Lower leg skin (tissue), 4 donors: ENCODE measurements around the gene TEX261. TPM values are rescaled to one million over a fixed set of nuclear protein-coding genes. Genes with fewer than 3 reads are reported as not detected.
"Not testable (repeated sequence)": the region's sequence is repeated elsewhere in the genome, so short reads cannot be mapped to it uniquely, and the experiment has no call there.

Source experiments
- DNase-seq, 2 donors: peaks; one replicate each; pipeline ENCODE4 v3.0.0-alpha.2; 2019; ENCODE audit warnings: low spot score in 2 of 2
- H3K4me3 ChIP-seq: fragments of 200-600 bp; sonication (generic); 2 replicates; pipeline ENCODE4 v1.5.1; 2017; ENCODE audit warnings: mild to moderate bottlenecking, low read depth; ENCODE audit not compliant: poor library complexity, severe bottlenecking
- POLR2A ChIP-seq, 2 donors: fragments of 450-650 bp; IDR thresholded peaks; one replicate each; pipeline ENCODE4 v1.6.1; 2016 to 2017; ENCODE audit warnings: antibody characterized with exemption in 2 of 2, mild to moderate bottlenecking in 1 of 2, moderate library complexity in 1 of 2
- WGBS, 2 donors: methylation state at CpG; one replicate each; pipeline ENCODE4 v1.1.5; 2018; 5-methylcytosine and 5-hydroxymethylcytosine counted together
- intact Hi-C: fragments of 100-400 bp; cut with DNase I; formaldehyde crosslinking; loops from one replicate; pipeline ENCODE4 v1.15.0; 2023; ENCODE audit warnings: low total_unique reads
- total RNA-seq, 4 donors: library from RNA; depleted of rRNA; stranded (reverse); fragments of >200 nt; gene quantifications; one replicate each; pipeline ENCODE4 v1.1.0, GENCODE V29; 2016
- TF ChIP-seq, protein P1 (sequence below), 3 donors: fragments of 450-650 bp; IDR thresholded peaks; one replicate each; pipeline ENCODE4 v1.5.1; 2016; ENCODE audit warnings: antibody characterized with exemption in 3 of 3, mild to moderate bottlenecking in 3 of 3, moderate library complexity in 2 of 3

TEX261 gene
- total RNA-seq, 4 donors from 2014 or later = 12.5 to 24.9 (median 20.7) TPM

DNA sequence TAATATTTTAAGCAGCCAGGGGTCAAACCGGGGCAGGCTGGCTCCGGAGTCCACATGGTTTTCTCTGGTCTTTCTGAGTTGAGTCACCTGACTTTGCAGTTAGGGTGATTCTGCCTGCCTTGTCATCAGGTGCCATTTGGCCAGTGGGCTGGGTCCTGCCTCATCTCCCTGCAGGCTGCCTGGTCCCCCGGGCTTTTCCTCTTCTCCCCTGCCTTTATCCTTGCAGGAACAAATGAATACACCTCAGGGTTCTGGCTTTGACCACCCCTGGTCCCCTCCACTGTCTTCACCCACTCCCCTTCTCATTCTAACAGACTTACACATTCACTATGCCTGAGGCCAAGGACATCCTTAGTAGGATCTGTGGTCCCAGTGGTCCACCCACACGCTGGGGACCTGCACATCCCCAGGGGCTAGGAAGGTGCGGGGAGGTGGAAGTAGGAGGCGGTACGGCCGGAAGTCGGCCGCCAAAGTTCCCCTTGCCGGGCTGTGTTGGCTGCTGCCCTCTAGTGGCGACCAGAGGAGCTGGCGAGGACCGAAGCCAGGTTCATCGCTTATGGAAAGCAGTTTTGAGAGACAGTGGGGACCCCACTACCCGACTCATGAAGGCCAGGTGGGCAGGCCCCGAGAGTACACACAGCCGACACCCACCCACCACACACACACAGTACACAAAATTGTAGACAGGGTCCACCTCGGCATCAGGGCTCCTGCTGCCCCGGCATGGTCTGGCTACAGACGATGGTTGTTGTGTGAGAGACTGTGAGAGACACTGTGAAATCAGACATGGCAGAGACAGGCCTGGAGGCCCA, 6.3 kb upstream of the TEX261 start:
- no peak for TF ChIP-seq POLR2A (IDR thresholded peaks at IDR 0.05)
- TF ChIP-seq, protein P1, sequence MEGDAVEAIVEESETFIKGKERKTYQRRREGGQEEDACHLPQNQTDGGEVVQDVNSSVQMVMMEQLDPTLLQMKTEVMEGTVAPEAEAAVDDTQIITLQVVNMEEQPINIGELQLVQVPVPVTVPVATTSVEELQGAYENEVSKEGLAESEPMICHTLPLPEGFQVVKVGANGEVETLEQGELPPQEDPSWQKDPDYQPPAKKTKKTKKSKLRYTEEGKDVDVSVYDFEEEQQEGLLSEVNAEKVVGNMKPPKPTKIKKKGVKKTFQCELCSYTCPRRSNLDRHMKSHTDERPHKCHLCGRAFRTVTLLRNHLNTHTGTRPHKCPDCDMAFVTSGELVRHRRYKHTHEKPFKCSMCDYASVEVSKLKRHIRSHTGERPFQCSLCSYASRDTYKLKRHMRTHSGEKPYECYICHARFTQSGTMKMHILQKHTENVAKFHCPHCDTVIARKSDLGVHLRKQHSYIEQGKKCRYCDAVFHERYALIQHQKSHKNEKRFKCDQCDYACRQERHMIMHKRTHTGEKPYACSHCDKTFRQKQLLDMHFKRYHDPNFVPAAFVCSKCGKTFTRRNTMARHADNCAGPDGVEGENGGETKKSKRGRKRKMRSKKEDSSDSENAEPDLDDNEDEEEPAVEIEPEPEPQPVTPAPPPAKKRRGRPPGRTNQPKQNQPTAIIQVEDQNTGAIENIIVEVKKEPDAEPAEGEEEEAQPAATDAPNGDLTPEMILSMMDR (IDR thresholded peaks at IDR 0.05) = peak in 1 of 3 donors; percentile 50
- 25 to 27% methylated on average over 12 to 21 of the region's 21 CpGs for WGBS, 2 donors
- intact Hi-C loops = no loop called here
- H3K4me3 ChIP-seq = no peak overlapping the region
- peak; percentile 47 to 94 for DNase-seq

DNA sequence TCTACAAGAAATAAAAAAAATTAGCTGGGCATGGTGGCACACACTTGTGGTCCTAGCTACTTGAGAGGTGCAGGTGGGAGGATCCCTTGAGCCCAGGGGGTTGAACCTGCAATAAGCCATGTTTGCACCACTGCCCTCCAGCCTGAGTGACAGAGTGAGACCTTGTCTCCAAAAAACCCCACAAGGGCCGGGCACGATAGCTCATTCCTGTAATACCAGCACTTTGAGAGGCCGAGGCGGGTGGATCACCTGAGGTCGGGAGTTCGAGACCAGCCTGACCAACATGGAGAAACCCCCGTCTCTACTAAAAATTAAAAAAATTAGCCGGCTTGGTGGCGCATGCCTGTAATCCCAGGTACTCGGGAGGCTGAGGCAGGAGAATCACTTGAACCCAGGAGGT, 5.3 kb upstream of the TEX261 start:
- H3K4me3 ChIP-seq, intact Hi-C loops: not testable (repeated sequence)
- DNase-seq = peak in 1 of 2 donors; percentile 42
- 98 to 100% methylated on average over 4 to 10 of the region's 10 CpGs for WGBS, 2 donors

DNA sequence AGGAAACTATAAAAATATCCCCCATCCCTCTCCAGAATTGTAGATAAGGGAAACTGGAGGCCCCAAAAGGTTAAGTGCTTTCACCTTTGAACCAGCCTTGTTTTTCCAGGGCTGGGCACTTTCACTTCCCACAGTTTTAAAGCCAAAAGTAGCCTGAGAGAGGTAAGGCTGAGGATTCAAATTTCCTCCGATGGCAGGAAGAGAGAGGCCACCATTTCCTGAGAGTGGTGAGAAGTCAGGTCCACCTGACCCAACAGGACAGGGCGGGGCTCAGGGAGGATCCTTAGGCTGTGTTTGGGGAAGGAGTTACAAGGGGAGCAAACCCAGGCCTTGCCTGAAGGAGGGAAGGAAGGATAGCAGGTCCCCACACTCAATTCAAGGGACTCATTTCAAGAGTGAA, 4.7 kb upstream of the TEX261 start:
- intact Hi-C loops = no loop called here
- 70 to 85% methylated on average over 2 of the region's 2 CpGs for WGBS, 2 donors
- H3K4me3 ChIP-seq = no peak overlapping the region
- peak in 1 of 2 donors; percentile 59 for DNase-seq
- TF ChIP-seq POLR2A (IDR thresholded peaks at IDR 0.05) = no peak
- TF ChIP-seq, protein P1 (IDR thresholded peaks at IDR 0.05) = no peak

DNA sequence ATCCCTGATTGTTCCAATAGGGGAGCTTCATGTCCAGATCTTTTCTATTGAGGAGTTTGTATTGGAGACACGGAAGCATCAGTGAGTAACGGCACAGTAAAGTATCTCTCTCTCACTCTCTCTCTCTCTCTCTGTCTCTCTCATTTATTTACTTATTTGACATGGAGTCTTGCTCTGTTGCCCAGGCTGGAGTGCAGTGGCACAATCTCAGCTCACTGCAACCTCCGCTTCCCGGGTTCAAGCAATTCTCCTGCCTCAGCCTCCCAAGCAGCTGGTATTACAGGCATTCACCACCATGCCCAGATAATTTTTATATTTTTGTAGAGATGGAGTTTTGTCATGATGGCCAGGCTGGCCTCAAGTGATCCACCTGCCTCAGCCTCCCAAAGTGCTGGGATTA, 4.2 kb upstream of the TEX261 start:
- H3K4me3 ChIP-seq, intact Hi-C loops: not testable (repeated sequence)
- peak in 1 of 2 donors; percentile 20 for DNase-seq
- WGBS, 2 donors = 88 to 92% methylated on average over 4 of the region's 4 CpGs

DNA sequence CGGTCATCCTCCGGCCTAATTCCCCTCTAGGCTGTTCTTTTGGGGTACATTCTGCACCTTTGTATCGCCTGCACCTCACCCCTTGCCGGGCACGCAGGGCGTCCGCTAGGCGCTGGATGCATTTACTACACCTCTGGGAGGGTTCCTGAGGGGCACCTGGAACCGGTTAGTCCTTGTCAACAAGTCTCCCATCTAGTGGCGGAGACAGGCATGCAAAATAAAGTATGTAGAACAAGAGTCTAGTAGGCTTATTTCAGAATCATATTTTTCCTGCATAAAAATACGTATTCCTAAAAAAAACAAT, 705 bp upstream of the TEX261 start:
- TF ChIP-seq, protein P1 (IDR thresholded peaks at IDR 0.05) = no peak
- no peak for TF ChIP-seq POLR2A (IDR thresholded peaks at IDR 0.05)
- H3K4me3 ChIP-seq = peak overlapping the region; percentile 33
- intact Hi-C loops = loop anchor here (2.0 kb wide), 1 partner anchor 31 kb away; no protein-coding TSS in a partner anchor
- 1% methylated on average over 11 of the region's 11 CpGs for WGBS, 2 donors
- DNase-seq = peak in 1 of 2 donors; percentile 87

DNA sequence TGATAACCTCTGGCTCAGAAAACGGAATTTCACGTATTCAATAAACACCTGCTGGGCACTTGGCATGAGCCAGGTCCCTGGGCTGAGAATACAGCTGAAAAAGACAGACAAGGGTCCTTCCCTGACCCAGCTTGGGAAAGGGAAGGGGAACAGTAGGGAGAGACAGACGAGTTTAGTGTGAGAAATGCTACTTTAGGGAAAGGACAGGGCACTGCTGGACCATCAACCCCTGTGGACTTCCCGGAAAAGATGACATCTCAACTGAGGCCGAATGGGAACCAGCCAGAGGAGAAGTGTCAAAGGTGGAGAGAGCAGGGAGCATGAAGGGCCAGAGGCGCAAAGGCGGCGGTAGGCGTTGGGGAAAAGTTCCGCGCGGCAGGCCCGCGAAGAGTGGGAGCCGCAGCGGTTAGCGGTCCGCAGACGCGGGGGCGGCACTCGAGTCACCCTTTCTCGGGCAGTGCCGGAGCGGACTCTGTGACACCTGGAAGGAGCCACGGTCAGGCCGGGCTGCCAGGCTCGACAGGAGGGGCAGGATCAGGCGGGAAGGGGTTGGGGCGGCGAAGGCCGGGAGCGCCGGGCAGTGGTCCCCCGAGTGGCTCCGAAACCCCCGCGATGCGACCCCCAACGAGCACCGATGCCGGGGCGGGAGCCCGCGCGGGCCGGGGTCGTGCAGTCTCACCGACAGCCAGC, 519 bp downstream of the TEX261 start:
- no peak for DNase-seq
- intact Hi-C loops = loop anchor here (2.0 kb wide), 1 partner anchor 29 kb away; no protein-coding TSS in a partner anchor
- WGBS, 2 donors = 1% methylated on average over 30 to 45 of the region's 49 CpGs
- peak overlapping the region; percentile 82 for H3K4me3 ChIP-seq
- TF ChIP-seq, protein P1 (IDR thresholded peaks at IDR 0.05) = no peak
- TF ChIP-seq POLR2A (IDR thresholded peaks at IDR 0.05) = no peak
